ENCODE results near the gene FGA.

- no peak for TF ChIP-seq EP300 (IDR thresholded peaks at IDR 0.05; ENCODE audit: borderline replicate concordance in 1 of 2, low read depth in 1 of 2, low read length in 1 of 2)
- no peak for TF ChIP-seq EZH2phosphoT487 (IDR thresholded peaks at IDR 0.05; ENCODE audit: borderline replicate concordance, low read depth)
- no peak for TF ChIP-seq CHD2 (IDR thresholded peaks at IDR 0.05; ENCODE audit: low read length, partially characterized antibody)
- no peak for TF ChIP-seq POLR2AphosphoS5 (IDR thresholded peaks at IDR 0.05; ENCODE audit: low read depth, low read length)
- TF ChIP-seq, protein P1, sequence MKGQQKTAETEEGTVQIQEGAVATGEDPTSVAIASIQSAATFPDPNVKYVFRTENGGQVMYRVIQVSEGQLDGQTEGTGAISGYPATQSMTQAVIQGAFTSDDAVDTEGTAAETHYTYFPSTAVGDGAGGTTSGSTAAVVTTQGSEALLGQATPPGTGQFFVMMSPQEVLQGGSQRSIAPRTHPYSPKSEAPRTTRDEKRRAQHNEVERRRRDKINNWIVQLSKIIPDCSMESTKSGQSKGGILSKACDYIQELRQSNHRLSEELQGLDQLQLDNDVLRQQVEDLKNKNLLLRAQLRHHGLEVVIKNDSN (IDR thresholded peaks at IDR 0.05; ENCODE audit: borderline replicate concordance, low read depth): no peak
- no peak for TF ChIP-seq CTCF (IDR thresholded peaks at IDR 0.05)
- TF ChIP-seq RCOR1 (IDR thresholded peaks at IDR 0.05; ENCODE audit: low read length): no peak
Observed at GRCh38 chr4:154604696-154605200, 14.2 kb upstream of the FGA start.
